ENCODE measurements around the gene OR5K1.

OR5K1 gene

DNA sequence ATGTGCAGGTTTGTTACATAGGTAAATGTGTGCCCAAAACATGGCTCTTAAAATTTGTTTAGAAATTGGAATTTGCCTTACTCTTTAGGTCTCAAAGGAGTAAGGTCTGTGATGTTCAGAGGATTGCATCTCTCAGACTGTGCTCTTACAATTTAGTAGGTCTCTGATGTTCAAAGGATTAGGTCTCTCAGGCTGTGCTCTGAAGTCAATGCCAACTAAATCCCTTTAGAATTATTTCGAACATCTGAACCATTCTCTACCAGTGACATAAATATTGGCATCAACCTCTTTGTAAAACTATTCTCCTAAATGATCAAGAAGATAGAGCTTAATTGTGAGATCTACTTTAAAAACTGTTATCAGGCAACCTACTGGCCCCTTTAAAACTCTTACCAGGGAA, at the start of gene OR5K1:
OR5K1 (plus strand) TSS at position 301 of the 400 bp plus-strand sequence. CDS start 6,376 bp downstream, outside the sequence.
- no peak for DNase-seq (ENCODE audit: low read depth)

DNA sequence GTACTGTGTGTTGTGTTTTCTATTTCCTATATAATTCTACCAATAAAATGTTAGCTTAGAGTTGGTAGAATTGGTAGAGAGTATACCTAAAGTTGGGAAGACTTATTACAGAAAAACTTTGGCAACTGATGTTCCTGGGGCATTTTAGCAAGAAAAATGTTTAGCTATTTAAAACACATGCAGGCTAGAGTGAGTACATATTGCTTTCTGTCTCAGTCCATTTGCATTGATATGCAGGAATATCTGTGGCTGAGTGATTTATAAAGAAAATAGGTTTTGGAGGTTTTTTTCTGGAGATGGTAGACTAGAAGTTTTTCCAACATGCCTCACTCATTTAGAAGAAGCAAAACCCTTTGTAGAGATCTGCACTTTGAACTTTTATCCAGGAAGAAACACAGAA, 30.4 kb upstream of the OR5K1 start:
- DNase-seq (ENCODE audit: low read depth): no peak

DNA sequence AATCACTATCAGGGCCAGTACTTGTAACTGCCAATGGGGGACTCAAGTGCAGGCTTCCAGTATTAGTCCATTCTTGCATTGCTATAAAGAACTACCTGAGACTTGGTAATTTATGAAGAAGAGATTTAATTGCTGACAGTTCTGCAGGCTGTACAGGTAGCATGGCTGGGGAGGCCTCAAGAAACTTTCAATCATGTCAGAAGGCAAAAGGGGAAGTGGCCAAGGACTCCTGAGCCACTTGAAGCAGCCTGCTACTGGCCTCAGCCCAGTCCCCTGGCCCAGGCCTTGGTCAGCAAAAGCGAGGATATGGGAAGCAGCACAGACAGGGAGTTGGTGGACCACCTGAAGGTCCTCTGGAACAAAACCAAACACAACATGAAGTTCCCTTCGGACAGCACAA, 29.2 kb upstream of the OR5K1 start:
- no peak for DNase-seq (ENCODE audit: low read depth)

DNA sequence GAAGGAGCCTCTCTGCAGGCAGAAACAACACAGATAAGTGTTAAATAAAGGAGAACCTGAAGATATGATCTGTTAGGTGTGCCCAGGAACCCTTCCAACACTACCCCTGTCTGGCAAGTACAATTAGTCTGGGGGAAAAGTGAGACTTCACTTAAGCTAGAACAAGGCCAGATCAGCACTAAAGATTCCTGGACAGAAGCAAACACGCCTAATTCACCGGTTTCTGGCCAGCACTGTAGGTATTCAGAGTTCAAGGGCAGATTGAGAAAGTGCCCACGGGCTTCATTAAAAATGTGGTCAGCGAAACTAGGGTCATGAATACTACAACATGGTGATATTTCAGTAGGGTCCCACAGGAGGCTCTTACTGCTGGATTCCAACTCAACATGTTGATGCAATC, 28.6 kb upstream of the OR5K1 start:
- no peak for DNase-seq (ENCODE audit: low read depth)

DNA sequence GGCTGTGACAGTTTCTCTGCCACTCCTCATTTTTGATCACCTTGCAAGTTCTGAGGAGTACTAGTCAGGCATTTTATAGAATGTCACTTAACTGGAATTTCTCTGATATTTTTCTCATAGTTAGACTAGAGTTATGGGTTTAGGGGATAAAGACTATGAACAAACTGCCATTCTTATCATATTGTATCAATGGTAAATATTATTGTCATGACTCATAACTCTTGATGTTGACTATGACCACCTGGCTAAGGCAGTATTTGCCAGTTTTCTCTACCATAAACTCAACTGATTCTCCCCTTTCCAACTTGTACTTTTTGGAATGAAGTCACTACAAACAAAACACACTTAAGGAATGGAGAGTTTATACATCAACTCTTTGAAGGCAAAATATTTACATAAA, 22.7 kb upstream of the OR5K1 start:
- no peak for DNase-seq (ENCODE audit: low read depth)

DNA sequence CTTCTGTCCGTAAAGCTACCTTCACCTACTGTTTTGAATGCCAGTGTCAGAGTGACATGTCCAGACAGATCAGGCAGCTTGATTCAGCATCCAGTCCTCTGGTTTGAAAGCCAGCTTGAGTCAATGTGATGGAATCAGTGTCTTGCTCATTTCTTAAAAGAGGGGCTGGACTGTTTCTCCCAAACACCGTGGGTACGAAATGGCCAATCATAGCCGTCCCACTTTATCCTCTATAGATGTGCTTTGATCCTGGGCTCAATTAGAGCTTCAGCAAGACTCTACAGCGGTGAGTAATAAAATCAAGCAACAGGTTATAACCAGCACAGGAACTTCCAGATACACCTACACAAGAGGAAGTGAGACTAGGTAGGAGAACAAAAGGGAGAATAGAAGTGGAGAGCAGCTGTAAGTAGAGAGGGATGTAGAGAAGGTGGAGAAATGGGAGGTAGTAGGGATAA, 17.0 kb upstream of the OR5K1 start:
- no peak for DNase-seq (ENCODE audit: low read depth)

DNA sequence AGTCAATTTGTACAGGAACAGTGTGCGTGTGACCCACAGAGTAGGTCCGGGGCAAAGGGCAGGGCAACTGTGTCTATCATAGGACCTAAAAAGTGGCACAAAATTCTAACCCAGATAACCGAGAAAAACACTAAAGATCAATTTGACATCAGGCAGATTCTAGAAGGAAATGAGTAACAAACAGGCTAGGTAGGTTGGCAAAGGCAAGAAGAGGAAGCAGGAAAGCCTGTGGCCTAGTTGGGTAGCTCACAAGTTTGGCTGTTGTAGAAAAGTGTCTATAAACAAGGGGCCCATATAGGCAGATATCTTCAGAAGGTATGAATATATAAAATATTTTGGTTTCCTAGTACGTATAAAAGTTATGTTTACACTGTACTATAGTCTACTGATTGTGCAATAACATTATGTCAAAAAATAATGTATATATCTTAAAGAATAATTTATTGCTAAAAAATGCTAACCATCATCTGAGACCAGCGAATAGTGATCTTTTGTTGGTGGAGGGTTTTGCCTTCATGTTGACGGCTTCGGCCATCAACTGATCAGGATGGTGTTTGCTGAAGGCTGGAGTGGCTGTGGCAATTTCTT, 13.3 kb upstream of the OR5K1 start:
- DNase-seq (ENCODE audit: low read depth): no peak

DNA sequence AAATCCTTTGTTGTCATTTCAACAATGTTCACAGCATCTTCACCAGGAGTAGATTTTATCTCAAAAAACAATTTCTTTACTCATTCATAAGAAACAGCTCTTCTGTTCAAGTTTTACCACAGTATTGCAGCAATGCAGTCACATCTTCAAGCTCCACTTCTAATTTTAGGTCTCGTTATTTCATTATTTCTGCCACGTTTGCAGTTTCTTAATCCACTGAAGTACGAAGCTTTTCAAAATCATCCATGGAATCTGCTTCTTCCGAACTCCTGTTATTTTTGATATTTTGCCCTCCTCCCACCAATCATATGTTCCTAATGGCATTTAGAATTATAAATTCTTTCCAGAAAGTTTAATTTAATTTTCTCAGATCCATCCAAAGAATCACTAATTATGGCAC, 12.6 kb upstream of the OR5K1 start:
- DNase-seq (ENCODE audit: low read depth): no peak

DNA sequence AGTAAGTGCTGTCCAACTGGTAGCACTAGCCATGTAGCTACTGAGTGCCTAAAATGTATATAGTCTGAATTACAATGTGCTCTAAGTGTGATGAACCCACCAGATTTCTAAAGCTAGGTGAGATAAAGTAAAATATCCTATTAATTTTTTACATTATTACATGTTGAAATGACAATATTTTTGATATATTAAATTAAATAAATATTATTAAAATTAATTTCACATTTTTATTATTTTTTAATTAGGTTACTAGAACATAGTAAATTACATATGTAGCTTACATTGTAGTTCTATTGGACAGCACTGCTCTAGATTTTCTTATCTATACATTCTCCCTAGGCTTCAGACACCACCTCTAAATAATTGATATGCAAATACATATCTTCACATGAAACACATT, 9.2 kb upstream of the OR5K1 start:
- no peak for DNase-seq (ENCODE audit: low read depth)

DNA sequence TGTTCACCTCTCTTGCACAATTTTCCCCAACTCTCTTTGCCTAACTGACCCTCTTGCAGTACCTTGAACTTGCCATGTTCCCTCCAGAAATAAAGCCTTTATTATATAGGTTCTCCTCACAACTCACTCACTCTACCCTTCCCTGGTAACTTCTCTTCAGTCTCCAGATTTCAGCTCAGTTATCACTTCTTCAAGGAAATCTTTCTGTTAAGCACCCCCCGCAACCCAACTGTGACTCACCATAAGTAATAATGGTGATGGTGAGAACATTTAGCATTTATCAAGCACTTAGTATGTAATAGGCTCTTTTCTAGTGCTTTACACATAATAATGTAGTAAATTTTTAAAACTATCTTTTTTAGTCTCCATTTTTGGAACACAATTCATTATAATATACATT, 8.1 kb upstream of the OR5K1 start:
- DNase-seq (ENCODE audit: low read depth): no peak

DNA sequence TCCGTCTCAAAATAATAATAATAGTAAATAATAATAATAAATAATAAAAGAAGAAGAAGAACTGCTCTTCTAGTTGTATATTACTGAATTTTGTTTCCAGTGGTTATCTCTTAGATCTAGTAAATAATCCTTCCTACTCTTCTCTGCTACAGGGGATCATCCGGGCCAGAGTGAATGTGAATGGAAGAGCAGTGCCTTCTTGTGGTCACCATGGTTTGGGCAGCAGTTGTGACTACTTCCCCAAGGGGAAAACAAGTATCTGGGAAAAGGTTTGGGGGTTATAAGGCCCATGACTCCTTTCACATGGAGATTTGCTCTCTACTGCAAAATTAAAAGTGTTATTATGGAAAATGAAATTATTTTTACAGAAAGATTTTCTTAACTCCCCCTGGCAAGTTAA, 5.5 kb upstream of the OR5K1 start:
- no peak for DNase-seq (ENCODE audit: low read depth)

DNA sequence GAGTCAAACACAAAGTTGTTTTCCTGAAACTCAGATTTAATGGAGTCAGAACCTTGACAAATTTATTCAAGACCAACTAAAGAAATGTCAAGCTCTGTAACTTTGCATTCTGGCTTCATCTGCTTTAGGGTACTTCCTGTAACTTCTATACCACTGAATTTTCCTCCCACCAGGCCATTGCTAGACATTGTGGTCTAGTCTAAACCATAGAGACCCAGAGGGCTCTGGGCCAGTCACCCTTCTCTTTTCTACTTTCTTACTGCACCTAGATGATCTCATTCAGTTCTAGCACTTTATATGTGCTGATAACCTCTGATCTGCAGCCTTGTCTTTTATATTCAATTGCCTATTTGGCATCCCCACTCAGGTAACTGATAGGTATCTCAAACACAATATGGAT, 2.8 kb upstream of the OR5K1 start:
- DNase-seq (ENCODE audit: low read depth): no peak

DNA sequence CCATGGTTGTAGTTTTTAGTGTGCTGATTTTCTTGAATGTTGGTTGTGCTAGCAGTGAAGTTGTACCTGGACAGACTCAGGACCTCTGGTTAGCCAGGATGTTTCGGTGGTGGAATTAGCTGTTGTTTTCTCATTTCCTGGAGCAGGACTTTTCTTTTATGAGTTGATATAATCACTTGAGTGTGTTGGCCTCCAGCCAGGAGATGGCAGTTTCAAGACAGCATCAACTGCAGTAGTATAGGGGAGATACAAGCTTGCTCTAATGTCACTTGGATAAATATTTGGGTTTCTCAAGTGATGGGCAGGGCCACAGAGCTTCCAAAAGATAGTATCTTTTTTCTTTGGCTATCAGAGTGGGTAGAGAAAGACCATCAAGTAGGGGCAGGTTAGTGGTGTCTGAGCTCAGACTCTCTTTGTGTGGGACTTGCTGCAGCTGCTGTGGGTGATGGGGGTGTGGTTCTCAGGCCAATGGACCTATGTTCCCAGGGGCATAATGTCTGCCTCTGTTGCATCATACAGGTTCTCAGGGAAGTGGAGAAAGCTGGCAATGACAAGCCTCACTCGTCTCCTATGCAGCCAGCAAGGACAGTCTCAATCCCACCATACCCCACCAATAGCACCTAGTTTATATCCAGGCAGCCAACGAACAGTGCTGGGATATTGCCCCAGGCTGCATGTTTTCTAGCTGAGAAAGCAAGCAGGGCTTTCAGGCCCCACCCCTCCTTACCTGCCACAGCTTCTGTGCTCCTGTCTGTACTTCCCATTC, 19.9 kb downstream of the OR5K1 start:
- no peak for DNase-seq (ENCODE audit: low read depth)

DNA sequence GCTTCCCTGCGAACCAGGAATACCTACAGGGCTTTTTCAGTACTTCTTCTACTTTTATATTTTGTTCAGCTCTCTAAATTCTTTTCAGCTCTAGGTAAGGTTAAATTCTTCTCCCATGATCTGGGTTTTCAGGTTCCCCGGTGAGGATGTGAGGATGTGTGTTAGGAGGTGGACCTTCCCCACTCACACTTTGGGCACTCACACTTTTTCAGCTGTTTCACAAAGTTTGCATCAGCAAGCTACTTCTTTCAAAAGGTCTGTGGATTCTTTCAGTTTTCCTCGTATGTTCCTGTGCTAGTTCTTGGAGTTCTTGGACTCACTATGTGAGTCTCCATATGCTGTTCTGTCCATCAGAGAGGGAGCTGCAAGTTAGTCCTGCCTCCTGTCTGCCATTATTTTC, 20.6 kb downstream of the OR5K1 start:
- DNase-seq (ENCODE audit: low read depth): no peak

DNA sequence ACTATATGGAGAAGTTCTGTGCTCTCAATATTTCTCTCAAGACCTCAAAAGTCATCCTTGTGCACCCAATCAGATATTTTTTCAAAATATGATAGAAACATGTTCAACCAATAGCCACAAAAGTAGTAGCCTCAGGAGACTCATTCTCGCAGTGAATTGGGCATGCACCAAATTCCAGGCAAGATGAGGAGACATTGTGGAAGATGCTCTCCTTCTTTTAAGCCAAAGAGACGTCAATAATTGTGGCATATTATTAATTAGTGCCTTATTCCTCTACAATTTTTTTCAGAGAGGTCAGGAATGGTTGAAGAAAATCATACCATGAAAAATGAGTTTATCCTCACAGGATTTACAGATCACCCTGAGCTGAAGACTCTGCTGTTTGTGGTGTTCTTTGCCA, 34.4 kb downstream of the OR5K1 start, which contains the start of gene OR5K2:
OR5K2 (plus strand) TSS at position 301 of the 400 bp plus-strand sequence; CDS start at position 301, 0 bp downstream.
- no peak for DNase-seq (ENCODE audit: low read depth)

DNA sequence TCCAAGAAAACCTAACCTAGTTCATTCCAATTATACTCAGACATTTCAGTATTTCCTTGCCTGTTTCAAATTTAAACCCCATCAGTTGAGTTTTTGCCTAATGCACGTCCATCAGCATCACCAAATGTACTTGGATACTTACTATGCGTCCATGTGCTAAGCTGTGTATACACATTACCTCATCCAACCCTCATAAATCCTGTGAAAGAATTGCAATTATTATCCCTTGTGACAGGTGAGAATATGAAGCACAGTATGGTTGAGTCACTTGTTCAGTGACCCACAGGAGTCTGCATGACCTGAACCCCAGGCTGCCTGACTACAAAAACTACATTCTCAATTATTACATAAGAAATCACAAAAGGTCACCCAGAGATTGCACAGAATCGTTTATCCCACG, 37.0 kb downstream of the OR5K1 start:
- DNase-seq (ENCODE audit: low read depth): no peak

DNA sequence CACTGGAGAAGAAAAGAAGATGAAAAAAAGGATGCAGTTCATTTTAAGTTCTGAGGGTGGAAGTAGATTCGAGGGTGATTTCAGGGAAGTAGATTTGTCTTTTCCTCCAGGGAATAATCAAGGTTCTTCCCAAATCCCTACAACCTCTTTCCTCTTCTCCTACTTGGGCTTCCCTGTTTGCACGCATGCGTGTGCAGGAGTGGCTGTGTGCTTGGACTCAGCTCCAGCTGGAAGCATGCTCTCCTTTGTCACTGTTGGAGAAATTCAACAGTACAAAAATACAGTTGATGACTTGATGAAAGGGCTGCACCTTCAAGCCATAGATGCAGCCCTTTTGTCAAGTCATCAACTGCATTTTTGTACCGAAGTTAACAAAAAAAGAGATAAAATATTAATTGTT, 38.3 kb downstream of the OR5K1 start:
- no peak for DNase-seq (ENCODE audit: low read depth)

DNA sequence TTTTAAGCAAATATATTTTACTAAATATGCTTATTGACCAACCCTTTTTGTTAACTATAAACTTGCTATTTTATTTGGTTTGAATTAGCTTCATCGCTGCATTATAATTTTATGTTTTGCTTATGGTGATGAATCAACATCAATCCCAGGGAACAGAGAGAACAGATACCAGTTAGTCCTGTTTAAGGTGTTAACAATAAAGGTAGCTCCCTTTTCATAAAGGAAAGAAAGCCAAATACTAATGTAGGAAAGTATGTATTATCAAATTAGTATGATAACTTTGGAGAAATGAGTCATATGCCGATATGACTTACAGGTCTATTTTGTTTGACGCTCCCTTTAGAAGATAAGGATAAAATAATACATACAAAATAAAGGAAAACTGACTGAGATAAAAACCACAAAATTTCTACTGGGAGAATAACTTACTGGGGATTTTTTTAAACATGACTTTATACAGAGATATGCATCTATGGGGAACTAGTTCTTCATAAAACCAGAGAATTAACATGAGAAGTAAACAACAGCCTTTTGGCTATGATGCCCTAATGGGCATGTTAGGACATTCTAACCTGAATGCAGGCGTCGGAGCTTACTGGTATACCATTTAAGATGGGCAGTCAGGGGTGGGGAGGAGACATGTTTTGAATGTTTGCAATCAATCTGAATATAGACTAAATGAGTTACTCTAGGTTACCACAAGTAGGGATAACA, 39.0 kb downstream of the OR5K1 start:
- DNase-seq (ENCODE audit: low read depth): no peak

DNA sequence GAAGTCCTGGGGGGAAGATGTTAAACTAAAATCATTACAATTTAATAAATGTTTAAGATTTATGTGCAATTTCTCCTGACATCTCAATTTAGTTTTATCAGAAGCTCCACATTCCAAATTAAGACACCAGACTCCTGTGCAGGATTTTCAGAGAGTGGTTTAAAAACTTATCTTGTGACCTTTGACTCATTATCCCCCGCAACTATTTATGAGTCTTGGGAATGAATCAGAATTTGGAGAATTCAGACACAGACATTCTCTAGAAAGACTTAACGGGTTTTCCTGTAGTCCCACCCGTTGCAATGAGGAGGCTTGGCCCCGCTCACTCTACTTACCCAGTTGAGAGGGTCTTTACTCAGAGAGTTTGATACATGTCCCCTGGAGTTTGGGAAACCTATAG, 41.5 kb downstream of the OR5K1 start:
- DNase-seq (ENCODE audit: low read depth): no peak

DNA sequence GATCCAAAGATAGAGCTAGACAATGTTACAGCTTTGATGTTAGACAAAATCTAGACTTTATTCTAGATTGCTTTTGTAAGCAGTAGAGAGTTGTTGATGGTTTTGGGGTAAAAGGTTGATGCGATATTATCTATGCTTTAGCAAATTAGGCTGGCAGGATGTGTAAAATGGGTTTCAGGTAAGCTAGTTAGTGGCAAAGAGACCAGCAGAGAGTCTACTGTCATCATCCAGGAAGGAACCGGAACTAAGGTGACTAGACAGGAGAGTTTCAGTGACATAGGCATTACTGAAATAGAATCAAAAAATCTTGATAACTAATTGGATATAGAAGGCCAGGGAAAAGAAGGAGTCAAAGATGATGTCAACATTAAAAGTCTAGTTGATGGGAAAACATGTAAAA, 45.6 kb downstream of the OR5K1 start:
- DNase-seq (ENCODE audit: low read depth): no peak

DNA sequence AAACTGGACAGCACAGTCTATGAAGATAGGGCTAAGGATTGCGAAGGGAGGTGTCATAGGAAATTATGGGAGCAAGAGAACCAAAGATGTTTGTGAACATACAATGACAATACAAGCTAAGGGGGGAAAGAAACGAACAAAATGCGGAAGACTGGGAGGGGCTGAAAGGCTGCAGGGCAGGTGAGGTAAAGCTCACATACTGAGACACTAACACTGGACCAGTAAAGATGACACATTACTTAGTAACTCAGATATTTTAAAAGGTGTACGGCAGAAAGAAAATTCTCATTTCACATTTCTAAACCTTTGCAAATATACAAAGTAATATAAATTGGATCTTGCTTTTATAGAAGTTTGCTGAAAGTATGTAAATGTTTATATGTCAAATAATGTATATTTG, 49.6 kb downstream of the OR5K1 start:
- DNase-seq (ENCODE audit: low read depth): no peak

DNA sequence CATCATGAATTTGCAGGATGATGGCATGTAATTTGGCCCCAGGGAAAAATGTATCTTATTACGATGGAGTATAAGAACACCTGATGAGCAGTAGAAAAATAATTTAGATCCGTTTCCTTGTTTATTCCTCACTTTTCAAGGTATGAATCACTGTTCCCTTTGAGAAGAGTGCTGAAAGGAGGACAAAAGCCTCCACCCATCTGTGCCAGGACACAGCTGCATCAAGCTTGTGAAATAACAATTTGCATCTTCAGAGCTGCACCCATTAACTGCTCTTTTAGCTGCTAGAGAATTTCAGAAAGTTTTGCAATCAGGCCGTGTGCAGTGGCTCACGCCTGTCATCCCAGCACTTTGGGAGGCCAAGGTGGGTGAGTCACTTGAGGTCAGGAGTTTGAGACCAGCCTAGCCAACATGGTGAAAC, 50.1 kb downstream of the OR5K1 start:
- no peak for DNase-seq (ENCODE audit: low read depth)

DNA sequence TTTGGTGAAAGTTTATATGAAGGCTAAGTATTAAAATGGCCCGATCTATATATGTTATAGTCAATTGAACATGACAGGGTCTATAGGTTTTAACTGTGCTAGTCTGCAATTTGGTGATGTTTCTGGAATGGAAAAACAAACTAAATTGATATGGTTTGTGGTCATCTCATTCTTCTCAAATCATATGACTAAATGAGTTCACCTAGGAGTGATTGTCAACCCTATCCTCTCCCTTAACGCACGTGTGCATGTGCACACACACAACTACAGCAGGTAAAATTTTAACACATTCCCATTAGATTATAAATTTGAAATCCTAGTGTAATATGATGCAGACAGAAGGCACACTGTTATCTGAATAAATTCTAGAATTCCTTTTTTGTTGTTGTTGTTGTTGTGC, 50.7 kb downstream of the OR5K1 start:
- no peak for DNase-seq (ENCODE audit: low read depth)

All from CMK (cell line).